Forelimb muscle (tissue), 1 donor: ENCODE results near the gene RETREG3. TPM values are rescaled to one million over a fixed set of nuclear protein-coding genes. Genes with fewer than 3 reads are reported as not detected.
"Not testable (repeated sequence)": the region's sequence is repeated elsewhere in the genome, so short reads cannot be mapped to it uniquely, and the experiment has no call there.

Source experiments
- DNase-seq: peaks from one replicate; pipeline ENCODE4 v3.0.0-alpha.2; 2013; ENCODE audit warnings: low read depth
- polyA plus RNA-seq: library from polyadenylated mRNA; unstranded; fragments of 120-200 nt; gene quantifications from one replicate; pipeline ENCODE4 v1.2.1, GENCODE V29; 2013; ENCODE audit not compliant: insufficient read length

RETREG3 gene
- polyA plus RNA-seq, 1 donor = 34.0 TPM

DNA sequence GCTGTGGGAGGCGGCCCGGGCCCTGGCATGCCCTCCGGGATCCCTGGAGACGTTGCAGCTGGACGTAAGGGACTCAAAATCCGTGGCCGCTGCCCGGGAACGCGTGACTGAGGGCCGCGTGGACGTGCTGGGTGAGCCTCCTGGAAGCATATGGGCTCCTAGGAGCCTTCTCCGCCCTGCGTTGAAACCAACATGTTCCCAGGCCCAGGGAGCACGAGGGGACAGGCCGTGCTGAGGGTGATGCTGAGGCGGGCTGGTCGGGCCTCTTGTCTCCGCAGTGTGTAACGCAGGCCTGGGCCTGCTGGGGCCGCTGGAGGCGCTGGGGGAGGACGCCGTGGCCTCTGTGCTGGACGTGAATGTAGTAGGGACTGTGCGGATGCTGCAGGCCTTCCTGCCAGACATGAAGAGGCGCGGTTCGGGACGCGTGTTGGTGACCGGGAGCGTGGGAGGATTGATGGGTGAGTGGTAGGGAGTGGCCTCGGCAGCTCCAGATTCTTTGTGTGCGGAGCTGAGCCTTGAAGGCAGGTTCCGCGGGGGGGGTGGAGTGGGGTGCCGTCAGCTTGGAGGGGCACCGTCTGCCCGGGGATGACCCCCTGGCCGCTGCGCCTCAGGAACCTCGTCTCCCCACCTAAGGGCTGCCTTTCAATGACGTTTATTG lies 55.9 kb downstream of the RETREG3 start:
- DNase-seq = no peak

DNA sequence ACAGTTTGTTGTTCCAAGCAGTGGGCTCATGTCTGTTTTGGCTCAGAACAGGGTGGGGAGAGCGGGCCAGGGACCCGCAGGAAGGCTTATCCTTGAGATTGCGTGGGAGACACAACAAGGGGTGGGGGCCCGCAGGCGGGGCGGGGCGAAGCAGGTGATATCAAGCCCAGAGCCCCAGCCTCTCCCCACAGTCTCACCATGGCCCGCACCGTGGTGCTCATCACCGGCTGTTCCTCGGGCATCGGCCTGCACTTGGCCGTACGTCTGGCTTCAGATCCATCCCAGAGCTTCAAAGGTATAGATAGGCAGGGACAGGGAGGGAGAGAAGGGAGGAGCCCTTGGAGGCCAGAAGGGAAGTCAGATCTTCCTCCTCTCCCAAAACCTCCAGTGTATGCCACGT lies 56.4 kb downstream of the RETREG3 start, which contains the start of gene HSD17B1:
HSD17B1 (plus strand) TSS at position 188 of the 400 bp plus-strand sequence; CDS start at position 199, 11 bp downstream.
- not testable (repeated sequence) for DNase-seq

DNA sequence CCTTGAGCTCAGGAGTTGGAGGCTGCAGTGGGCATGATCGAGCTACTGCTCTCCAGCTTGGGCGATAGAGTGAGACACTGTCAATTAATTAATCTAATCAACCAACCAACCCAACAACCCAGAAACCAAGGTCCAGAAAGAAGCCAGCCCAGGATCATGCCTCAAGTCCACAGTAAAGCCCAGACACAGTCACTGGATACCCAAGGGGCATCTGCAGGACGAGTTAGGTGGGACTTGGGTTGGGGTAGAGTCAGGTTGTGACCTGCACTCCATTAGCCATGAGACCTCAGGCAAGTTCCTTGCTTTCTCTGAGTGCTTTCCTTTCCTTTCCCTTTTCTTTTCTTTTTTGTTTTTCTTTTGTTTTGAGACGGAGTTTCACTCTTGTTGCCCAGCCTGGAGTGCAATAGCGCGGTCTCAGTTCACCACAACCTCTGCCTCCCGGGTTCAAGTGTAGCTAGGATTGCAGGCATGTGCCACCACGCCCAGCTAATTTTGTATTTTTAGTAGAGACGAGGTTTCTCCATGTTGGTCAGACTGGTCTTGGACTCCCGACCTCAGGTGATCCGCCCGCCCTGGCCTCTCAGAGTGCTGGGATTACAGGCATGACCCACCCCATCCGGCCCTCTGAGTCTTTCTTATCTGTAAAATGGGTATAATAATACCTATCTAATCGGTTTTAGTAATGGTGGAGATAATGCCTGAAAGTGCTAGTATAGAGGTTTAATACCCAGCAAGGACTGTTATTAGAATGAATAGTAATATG lies 60.0 kb downstream of the RETREG3 start:
- no peak for DNase-seq

DNA sequence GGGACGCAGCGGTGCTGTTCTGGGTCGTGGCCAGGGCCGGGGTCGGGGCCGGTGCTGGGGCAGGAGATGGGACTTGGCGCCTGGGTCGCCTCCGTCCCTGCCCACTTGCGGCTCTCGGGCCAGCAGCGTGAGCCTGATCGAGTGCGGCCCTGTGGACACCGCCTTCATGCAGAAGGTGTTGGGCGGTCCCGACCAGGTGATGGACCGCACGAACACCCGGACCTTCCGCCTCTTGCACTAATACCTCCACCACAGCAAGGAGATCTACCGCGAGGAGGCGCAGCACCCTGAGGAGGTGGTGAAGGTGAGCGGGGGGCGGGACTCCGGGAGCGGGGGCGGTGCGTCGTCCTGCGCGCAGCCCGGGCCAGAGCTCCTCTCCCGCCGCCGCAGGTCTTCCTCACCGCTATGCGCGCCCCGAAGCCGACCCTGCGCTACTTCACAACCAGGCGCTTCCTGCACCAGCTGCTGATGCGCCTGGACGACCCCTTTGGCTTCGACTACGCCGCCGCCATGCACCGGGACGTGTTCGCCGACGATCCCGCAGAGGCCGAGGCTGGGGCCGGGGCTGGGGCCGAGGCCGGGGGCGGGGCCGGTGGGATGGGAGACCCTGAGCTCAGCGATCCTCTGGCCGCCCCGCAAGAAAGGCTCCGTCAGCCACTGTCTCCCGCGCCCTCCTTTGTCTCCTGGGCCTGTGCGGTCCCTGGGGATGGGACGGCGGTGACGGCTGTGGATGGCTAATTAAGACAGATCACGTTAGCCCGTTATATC lies 60.9 kb downstream of the RETREG3 start:
- DNase-seq = no peak

- no peak for DNase-seq
Observed at GRCh38 chr17:42547698-42548069, 61.5 kb downstream of the RETREG3 start.

GRCh38 chr17:42547001-42547461 lies 62.1 kb downstream of the RETREG3 start:
- no peak for DNase-seq

GRCh38 chr17:42545755-42546505 lies 63.2 kb downstream of the RETREG3 start:
- not testable (repeated sequence) for DNase-seq

- no peak for DNase-seq
Observed at GRCh38 chr17:42544874-42545283, 64.3 kb downstream of the RETREG3 start.

DNA sequence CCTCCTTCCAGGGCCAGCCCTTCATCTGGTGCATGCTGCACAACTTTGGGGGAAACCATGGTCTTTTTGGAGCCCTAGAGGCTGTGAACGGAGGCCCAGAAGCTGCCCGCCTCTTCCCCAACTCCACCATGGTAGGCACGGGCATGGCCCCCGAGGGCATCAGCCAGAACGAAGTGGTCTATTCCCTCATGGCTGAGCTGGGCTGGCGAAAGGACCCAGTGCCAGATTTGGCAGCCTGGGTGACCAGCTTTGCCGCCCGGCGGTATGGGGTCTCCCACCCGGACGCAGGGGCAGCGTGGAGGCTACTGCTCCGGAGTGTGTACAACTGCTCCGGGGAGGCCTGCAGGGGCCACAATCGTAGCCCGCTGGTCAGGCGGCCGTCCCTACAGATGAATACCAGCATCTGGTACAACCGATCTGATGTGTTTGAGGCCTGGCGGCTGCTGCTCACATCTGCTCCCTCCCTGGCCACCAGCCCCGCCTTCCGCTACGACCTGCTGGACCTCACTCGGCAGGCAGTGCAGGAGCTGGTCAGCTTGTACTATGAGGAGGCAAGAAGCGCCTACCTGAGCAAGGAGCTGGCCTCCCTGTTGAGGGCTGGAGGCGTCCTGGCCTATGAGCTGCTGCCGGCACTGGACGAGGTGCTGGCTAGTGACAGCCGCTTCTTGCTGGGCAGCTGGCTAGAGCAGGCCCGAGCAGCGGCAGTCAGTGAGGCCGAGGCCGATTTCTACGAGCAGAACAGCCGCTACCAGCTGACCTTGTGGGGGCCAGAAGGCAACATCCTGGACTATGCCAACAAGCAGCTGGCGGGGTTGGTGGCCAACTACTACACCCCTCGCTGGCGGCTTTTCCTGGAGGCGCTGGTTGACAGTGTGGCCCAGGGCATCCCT lies 65.7 kb downstream of the RETREG3 start:
- no peak for DNase-seq

DNA sequence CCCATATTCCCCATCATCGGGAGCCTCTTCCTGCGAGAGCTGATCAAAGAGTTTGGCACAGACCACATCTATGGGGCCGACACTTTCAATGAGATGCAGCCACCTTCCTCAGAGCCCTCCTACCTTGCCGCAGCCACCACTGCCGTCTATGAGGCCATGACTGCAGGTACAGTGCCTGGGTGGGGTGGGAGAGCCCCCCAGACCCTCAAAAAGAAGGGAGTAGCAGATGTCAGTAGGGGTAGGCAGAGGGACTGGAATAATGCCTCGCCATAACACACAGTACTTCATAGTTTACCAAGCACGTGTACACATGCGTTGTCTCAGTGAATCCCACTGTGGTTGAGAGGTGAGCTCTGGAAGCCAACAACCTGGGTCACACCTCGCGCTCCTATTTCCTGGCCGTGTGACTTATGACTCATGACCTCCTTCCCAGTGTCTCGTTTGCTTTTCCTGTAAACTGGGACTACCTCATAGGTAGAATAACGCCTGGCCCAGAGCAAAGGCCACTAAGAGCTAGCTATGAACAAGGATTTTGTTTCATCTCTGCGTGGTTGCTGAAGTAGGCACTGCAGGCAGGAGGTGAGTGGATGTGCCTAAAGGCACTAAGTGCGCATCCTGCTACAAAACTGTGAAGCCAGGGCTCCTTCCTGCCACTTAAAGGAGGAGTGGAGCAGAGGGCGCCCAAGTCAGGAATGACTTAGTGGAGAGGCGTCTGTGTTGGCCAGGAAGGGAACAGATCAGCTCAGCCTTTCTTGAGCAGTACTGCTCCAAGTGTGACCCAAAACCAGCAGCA lies 67.9 kb downstream of the RETREG3 start:
- no peak for DNase-seq

GRCh38 chr17:42540558-42540957 lies 68.6 kb downstream of the RETREG3 start:
- not testable (repeated sequence) for DNase-seq

DNA sequence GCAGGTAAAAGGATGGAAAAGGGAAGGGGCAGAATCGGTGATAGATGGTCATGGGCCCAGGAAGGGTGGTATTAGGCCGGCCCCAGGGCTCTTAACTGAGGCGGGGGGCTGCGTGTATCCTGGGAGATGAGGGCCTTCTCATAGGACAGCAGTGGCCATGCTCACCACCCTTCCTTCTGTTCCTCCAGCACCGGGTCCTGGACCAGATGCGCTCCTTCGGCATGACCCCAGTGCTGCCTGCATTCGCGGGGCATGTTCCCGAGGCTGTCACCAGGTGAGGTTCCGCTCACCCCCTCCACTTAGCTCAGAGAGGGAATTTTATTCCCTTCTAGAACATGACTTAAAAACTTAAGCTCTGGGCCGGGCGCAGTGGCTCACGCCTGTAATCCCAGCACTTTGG lies 70.7 kb downstream of the RETREG3 start:
- DNase-seq = no peak

- no peak for DNase-seq
Observed at GRCh38 chr17:42537826-42538451, 71.2 kb downstream of the RETREG3 start.

- DNase-seq = no peak
Observed at GRCh38 chr17:42537156-42537805, 71.9 kb downstream of the RETREG3 start.

- no peak for DNase-seq
Observed at GRCh38 chr17:42536372-42537155, 72.6 kb downstream of the RETREG3 start.

GRCh38 chr17:42536048-42536371 lies 73.2 kb downstream of the RETREG3 start, which contains the start of gene NAGLU:
Gene NAGLU, plus strand, starts transcription at chr17:42536241. Its CDS starts 32 bp downstream, at chr17:42536273.
- DNase-seq = no peak

DNA sequence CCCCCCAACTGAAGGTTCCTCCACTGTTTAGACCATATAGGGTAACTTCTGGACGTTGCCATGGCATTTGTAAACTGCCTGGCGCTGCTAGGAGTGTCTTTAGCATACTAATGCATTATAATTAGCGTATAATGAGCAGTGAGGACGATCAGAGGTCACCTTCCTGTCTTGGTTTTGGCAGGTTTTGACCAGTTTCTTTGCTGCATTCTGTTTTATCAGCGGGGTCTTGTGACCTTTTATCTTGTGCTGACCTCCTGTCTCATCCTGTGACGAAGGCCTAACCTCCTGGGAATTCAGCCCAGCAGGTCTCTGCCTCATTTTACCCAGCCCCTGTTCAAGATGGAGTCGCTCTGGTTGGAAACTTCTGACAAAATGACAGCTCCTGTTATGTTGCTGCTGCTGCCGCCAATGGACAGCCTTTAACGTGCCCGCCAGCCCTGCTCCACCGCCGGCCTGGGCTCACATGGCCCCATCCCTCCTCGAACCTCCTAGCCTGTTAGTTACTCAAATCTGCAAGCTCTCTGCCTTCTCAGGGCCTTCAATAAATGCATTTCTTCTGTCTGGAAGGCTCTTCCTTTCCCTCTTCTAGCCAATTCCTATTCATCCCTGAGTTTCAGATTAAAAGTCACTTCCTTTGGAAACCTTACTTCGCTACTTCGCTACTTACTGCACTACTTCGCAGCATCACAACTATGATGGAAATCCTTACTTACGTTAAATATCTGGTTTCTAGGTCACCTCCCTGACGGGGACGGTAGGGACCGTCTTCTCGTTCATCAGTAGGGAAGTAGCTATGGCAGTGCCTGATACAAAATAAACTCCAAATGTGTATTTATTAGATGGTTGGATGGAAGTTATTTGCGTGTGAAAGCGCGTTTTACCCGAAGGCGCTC lies 73.8 kb downstream of the RETREG3 start:
- DNase-seq = no peak
